ENCODE data around the gene WDFY4.

The WDFY4 gene

GRCh38 chr10:48656241-48656913, 28.3 kb upstream of the WDFY4 start:
- DNase-seq (ENCODE audit: low spot score): peak; percentile 95

DNA sequence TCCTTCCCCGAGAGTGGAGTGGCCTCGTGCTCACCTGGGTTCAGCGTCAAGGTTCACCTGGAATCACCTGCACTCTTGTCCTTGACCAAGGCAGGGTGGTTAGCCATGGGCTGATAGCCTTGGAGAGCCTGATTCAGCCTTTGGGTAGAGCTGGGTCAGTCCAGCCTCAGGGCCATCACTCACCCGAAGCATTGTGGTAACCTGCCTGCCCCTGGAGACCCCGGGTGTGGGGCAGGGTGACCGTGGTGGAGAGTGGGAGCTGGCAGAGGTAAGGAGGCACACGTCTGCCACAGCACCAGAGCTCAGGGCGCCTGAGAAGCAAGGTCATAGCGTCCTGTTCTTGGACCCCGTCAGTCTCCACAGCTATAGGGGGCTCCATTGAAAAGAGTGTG, 27.8 kb upstream of the WDFY4 start:
- no peak for DNase-seq (ENCODE audit: low spot score)

GRCh38 chr10:48657416-48657815, 27.3 kb upstream of the WDFY4 start:
- no peak for DNase-seq (ENCODE audit: low spot score)

- peak; percentile 68 for DNase-seq (ENCODE audit: low spot score)
Measured at GRCh38 chr10:48658243-48658974, 26.3 kb upstream of the WDFY4 start.

GRCh38 chr10:48658975-48659269, 25.8 kb upstream of the WDFY4 start:
- no peak for DNase-seq (ENCODE audit: low spot score)

- DNase-seq (ENCODE audit: low spot score): peak; percentile 30
Measured at GRCh38 chr10:48659790-48660189, 24.9 kb upstream of the WDFY4 start.

DNA sequence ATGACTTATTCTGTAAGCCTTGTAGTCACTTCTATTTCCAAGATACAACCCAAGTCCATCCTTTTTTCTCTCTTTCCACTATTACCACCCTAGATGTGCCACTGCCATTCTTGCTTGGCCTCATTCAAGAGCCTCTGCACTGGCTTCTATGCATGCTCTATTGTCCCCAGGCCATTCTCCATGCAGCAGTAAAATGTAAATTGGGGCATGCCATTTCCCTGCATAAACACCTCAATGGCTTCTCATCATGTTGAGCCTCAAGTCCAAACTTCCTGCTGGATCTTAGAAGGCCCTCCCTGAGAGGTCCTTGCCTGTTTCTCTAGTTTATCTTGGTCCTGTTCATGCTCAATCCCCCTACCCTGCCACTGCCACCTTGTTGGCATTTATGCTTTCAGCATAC, 23.2 kb upstream of the WDFY4 start:
- DNase-seq (ENCODE audit: low spot score): no peak

GRCh38 chr10:48667960-48668590, 16.6 kb upstream of the WDFY4 start:
- no peak for DNase-seq (ENCODE audit: low spot score)

- DNase-seq (ENCODE audit: low spot score): no peak
Measured at GRCh38 chr10:48670978-48671913, 13.4 kb upstream of the WDFY4 start.

- DNase-seq (ENCODE audit: low spot score): no peak
Measured at GRCh38 chr10:48671914-48672595, 12.6 kb upstream of the WDFY4 start.

- DNase-seq (ENCODE audit: low spot score): no peak
Measured at GRCh38 chr10:48672596-48673265, 11.9 kb upstream of the WDFY4 start.

DNA sequence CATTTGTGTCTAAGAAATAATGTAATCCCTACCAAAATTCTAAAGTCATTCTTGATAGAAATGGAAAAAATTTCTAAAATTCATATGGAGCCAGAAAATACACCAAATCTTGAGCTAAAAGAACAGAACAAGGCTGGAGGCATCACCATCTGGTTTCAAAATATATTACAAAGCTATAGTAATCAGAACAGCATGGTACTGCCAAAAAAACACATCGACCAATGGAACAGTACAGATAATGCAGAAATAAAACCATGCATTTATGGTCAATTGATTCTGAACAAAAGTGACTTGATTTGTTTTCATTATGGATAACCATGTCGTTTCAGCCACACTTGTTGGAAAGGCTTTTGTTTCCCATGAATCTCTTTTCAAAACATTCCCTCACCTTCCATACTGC, 7.0 kb upstream of the WDFY4 start:
- no peak for DNase-seq (ENCODE audit: low spot score)

DNA sequence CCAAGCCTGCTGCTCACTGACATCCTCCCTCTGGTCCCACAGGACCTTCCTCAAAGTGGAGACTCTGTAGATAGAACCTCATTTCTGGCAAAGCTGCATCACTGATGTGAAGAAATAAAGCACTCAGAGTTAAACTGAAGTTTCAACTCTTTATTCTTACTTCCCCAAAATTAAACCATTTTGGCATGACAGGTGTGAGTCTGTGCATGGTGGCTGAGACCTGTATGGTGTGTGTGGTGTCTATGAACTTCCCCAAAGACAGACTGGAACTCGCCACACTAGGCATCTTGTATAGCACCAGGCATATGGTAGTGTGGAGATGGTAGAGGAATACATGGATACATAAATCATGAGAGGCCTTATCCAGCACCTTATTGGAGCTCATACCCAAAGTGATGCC, 6.6 kb upstream of the WDFY4 start:
- DNase-seq (ENCODE audit: low spot score): no peak

DNA sequence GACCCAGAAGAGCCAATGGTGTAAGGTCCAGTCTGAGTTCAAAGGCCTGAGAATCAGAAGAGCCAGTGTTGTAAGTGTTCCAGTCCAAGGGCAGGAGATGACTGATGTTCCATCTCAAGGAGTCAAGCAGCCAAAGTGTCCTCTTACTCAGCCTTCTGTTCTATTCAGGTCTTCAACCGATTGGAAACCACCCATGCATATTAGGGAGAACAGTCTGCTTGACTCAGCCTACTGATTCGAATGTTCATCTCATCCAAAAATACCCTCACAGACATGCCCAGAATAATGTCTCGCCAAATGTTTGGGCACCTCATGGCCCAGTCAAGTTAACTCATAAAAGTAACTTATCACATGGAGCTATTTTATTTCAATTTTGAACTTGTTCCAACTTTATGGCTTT, 2.9 kb upstream of the WDFY4 start:
- DNase-seq (ENCODE audit: low spot score): no peak

DNA sequence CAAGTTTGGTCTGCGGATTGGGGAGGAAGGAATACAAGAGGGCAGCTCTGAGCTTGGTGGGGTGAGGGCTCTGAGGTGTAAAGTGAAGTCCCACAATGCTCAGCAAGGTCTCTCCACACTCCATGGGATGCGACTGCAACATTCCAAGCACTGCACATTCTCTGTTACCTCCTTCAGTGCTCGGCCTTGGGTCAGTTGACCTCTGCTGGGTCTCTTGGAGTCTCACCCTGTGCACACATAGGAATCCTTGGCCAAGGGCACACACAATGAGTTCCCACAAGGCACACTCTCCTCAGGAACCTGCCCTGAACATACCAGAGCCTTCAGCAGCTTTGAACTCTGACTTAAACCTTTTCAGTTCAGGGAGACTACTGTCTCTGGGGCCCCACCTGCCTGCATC, 2.4 kb upstream of the WDFY4 start:
- DNase-seq (ENCODE audit: low spot score): no peak

- no peak for DNase-seq (ENCODE audit: low spot score)
Measured at GRCh38 chr10:48683424-48683823, 1.2 kb upstream of the WDFY4 start.

GRCh38 chr10:48683868-48684267, 805 bp upstream of the WDFY4 start:
- no peak for DNase-seq (ENCODE audit: low spot score)

DNA sequence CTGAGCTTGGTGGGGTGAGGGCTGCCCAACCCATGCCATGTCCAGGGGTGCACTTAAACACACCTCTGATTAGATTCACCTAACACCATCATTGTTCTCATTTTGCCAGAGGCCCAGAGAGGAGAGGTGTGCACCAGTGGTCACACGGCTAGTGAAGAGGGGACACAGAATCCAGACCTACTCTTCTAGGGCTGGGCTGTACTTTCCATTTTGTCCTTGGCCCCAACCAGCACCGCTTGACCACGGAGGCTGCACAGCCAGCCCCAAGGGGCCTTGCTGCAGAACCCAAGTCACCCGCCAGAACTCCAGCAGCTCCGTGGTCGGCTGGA, 246 bp upstream of the WDFY4 start:
- DNase-seq (ENCODE audit: low spot score): no peak

- no peak for DNase-seq (ENCODE audit: low spot score)
Measured at GRCh38 chr10:48685731-48686130, 1.1 kb downstream of the WDFY4 start.

GRCh38 chr10:48690791-48691660, 6.4 kb downstream of the WDFY4 start:
- no peak for DNase-seq (ENCODE audit: low spot score)

Data from kidney capillary endothelial cell (primary cell).